Natural killer cell (primary cell): ENCODE measurements around the gene PLEKHG3. TPM values are rescaled to one million over a fixed set of nuclear protein-coding genes. Genes with fewer than 3 reads are reported as not detected.

Experiments
- ATAC-seq, 3 donors: fragments of 150-1000 bp in 2 of 3; fragments of 200-7000 bp in 1 of 3; cut with Tn5 transposase; 1 replicate in 1 of 3; 2 replicates in 2 of 3; pipeline ENCODE4 v1.10.0; 2021; ENCODE audit warnings: mild to moderate bottlenecking in 2 of 3, moderate library complexity in 2 of 3
- DNase-seq, 2 donors: peaks; one replicate each; pipeline versions ENCODE4 v3.0.0 to v3.0.0-alpha.2; 2013 to 2021; ENCODE audit warnings: mixed read lengths in 1 of 2
- H3K27ac ChIP-seq: one replicate; pipeline ENCODE4 v1.5.1; 2013; ENCODE audit warnings: mild to moderate bottlenecking, low read length
- H3K27me3 ChIP-seq: one replicate; pipeline ENCODE4 v1.6.1; 2013; ENCODE audit warnings: low read length; ENCODE audit not compliant: control insufficient read depth, insufficient read depth
- H3K36me3 ChIP-seq: one replicate; pipeline ENCODE4 v1.6.1; 2013; ENCODE audit warnings: low read length; ENCODE audit not compliant: control insufficient read depth, insufficient read depth
- H3K4me1 ChIP-seq: one replicate; pipeline ENCODE4 v1.6.1; 2013; ENCODE audit warnings: low read length; ENCODE audit not compliant: control insufficient read depth, insufficient read depth
- H3K4me3 ChIP-seq: one replicate; pipeline ENCODE4 v1.5.1; 2013; ENCODE audit warnings: low read length
- H3K9me3 ChIP-seq: one replicate; pipeline ENCODE4 v1.6.1; 2013; ENCODE audit warnings: low read length; ENCODE audit not compliant: control insufficient read depth, insufficient read depth
- H3K27ac Mint-ChIP-seq, 2 donors: one replicate each; pipeline ENCODE4 v1.8.0; 2022; ENCODE audit warnings: mild to moderate bottlenecking in 2 of 2, mixed read lengths in 2 of 2, moderate library complexity in 1 of 2
- H3K27me3 Mint-ChIP-seq, 2 donors: one replicate each; pipeline ENCODE4 v1.8.0; 2022; ENCODE audit warnings: low read depth in 2 of 2, mixed read lengths in 2 of 2
- H3K36me3 Mint-ChIP-seq: one replicate; pipeline ENCODE4 v1.8.0; 2022; ENCODE audit warnings: mixed read lengths
- H3K4me1 Mint-ChIP-seq, 2 donors: one replicate each; pipeline ENCODE4 v1.8.0; 2022; ENCODE audit warnings: mixed read lengths in 2 of 2
- H3K4me3 Mint-ChIP-seq: one replicate; pipeline ENCODE4 v1.8.0; 2022; ENCODE audit warnings: mild to moderate bottlenecking, moderate library complexity, mixed read lengths
- H3K9me3 Mint-ChIP-seq, 2 donors: one replicate each; pipeline ENCODE4 v1.8.0; 2022; ENCODE audit warnings: mixed read lengths in 2 of 2
- WGBS: methylation state at CpG from one replicate; pipeline ENCODE4 v1.1.7; 2013; ENCODE audit warnings: missing lambda C conversion rate; ENCODE audit not compliant: insufficient coverage; 5-methylcytosine and 5-hydroxymethylcytosine counted together
- intact Hi-C: fragments of 100-400 bp; cut with micrococcal nuclease; formaldehyde crosslinking; loops from one replicate; pipeline ENCODE4 v1.14.2; 2022
- total RNA-seq, 4 donors: library from RNA; stranded (reverse); fragments of 120-200 nt in 1 of 4; gene quantifications; one replicate each; pipeline versions ENCODE4 v1.2.3 to v1.2.4, GENCODE V29; 2013 to 2022
- TF ChIP-seq, protein P1 (sequence below): fragments of 200-600 bp; IDR thresholded peaks from one replicate; pipeline ENCODE4 v1.8.0; 2022; ENCODE audit warnings: antibody characterized with exemption

PLEKHG3 gene
- total RNA-seq, 3 donors from 2014 or later (not counting 1 experiment from before 2014, with no cell fraction given): 184 to 285 (median 225) TPM

DNA sequence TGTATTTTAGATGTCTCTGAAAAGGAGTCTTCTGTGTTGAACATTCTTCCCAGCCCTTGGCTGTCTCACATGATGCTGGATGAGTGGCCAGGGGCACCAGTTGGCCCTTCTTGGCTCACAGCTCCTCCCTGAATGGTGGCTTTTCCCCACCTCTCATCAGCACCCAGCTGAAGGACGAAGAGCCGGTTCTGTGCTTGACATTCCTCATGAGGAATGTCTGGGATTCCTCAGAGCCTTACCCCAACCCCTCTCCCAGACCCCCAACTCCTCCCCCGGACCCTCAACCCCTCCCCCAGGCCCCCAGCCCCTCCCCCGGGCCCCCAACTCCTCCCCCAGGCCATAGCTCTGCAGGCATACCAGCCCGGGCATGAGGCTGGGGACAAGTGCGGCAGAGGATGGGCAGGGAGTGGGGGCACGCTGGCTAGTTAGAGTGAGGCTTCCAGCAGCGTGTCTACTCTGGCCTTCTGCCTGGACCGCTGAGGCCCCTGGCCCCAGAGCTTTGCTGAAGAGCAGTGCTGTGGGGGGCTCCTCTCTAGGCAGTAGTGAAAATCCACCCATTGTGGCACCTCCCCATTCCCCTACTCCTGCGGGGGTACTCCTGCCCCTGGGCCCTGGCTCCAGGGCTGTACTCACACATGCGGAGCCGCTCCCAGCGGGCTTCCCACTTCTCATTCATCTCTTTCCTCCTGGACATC is 64.3 kb downstream of the PLEKHG3 start:
- intact Hi-C loops: no loop called here
- no peak overlapping the region for H3K27ac Mint-ChIP-seq
- no peak overlapping the region for H3K27ac ChIP-seq

DNA sequence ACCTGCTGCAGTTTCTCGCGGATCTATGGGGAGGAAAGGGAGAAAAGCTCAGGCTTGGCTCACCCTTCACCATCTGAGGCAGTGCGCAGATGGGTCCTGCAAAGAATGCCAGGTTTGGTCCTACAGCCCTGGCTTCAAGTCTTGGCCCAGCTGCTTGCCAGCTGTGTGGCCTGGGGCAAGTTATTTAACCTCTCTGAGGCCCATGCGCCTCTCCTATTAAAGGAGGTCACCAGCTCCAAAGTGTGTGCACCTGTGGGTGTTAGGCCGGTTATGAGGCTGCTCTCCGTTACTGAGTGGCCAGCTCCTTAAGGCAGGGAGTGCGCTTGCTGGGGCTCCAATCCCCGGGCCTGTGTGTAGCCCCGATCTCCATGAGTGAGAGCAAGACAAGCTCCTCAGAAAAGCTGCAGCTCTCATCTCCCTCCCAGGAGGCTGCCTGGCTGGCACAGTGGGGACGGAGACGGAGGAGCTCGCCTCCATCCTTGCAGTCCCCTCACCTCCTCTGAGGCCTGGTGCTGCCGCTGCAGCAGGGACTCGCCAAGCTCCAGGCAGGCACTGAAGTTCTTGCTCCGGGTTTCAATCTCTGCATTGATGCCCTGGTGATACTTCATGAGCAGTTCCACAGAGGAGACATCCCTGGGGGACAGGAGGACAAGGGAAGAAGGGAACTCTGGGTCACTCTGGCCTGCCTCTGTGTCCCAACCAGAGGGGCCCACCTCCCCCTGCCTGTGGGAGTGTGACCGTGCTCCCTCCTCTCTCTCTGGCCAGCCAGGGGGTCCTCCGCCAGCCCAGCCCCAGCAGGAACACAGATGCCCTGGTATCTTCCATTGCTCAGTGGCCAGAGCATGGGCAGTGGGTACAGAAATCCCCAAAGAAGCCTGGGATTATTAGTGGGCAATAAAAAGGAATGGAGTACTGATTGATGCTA is 65.1 kb downstream of the PLEKHG3 start:
- Histone ChIP-seq H3K4me3 (no peak overlapping the region), H3K27me3 (no peaks in the 10 kb centered on the region), H3K4me1 (peaks cover 10% of the 10 kb centered on the region), H3K27ac (no peak overlapping the region), H3K9me3 (no peaks in the 10 kb centered on the region), H3K36me3 (no peaks in the 10 kb centered on the region)
- Mint-ChIP-seq H3K4me3 (no peak overlapping the region), H3K27ac (no peak overlapping the region), H3K36me3 (no peaks in the 10 kb centered on the region), H3K9me3 (no peaks in the 10 kb centered on the region), H3K4me1 (peaks cover 5 to 16% of the 10 kb centered on the region in 2 donors), H3K27me3 (no peaks in the 10 kb centered on the region)
- DNase-seq (no peak), ATAC-seq (no peak)
- 92% methylated on average over 17 of the region's 17 CpGs for WGBS
- intact Hi-C loops: no loop called here
- TF ChIP-seq, protein P1, sequence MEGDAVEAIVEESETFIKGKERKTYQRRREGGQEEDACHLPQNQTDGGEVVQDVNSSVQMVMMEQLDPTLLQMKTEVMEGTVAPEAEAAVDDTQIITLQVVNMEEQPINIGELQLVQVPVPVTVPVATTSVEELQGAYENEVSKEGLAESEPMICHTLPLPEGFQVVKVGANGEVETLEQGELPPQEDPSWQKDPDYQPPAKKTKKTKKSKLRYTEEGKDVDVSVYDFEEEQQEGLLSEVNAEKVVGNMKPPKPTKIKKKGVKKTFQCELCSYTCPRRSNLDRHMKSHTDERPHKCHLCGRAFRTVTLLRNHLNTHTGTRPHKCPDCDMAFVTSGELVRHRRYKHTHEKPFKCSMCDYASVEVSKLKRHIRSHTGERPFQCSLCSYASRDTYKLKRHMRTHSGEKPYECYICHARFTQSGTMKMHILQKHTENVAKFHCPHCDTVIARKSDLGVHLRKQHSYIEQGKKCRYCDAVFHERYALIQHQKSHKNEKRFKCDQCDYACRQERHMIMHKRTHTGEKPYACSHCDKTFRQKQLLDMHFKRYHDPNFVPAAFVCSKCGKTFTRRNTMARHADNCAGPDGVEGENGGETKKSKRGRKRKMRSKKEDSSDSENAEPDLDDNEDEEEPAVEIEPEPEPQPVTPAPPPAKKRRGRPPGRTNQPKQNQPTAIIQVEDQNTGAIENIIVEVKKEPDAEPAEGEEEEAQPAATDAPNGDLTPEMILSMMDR: no peak

More for the DNA sequence above, 64.3 kb downstream of the PLEKHG3 start:
- TF ChIP-seq, protein P1: no peak
- Mint-ChIP-seq H3K4me3 (no peak overlapping the region), H3K9me3 (no peaks in the 10 kb centered on the region), H3K36me3 (no peaks in the 10 kb centered on the region), H3K27me3 (no peaks in the 10 kb centered on the region), H3K4me1 (peaks cover 8 to 24% of the 10 kb centered on the region in 2 donors)
- Histone ChIP-seq H3K36me3 (no peaks in the 10 kb centered on the region), H3K4me1 (peaks cover 18% of the 10 kb centered on the region), H3K27me3 (no peaks in the 10 kb centered on the region), H3K4me3 (no peak overlapping the region), H3K9me3 (no peaks in the 10 kb centered on the region)
- no peak for DNase-seq
- no peak for ATAC-seq
- WGBS: 92% methylated on average over 11 of the region's 13 CpGs

DNA sequence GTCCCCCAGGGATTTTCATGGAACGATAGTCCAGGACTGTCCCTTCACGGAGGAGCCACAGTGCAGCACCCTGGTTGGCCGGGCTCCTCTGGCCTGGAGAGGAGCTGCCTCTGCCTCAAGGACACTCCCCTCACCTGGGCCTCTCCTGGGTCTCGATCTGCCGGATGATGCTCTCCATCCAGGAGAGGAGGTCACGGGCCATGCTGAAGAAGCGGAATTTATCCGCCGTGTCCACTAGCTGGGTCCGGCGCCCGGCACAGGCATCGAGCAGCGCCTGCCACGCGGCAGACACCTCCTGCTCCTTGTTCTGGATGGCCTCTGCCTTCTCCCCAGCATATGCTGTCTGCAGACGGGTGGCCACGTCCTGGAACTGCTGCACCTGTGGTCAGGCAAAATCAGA is 66.5 kb downstream of the PLEKHG3 start:
- H3K27ac Mint-ChIP-seq: no peak overlapping the region
- intact Hi-C loops: no loop called here
- WGBS: 92% methylated on average over 18 of the region's 18 CpGs

More for the DNA sequence above, 66.5 kb downstream of the PLEKHG3 start:
- no peak overlapping the region for H3K4me3 Mint-ChIP-seq
- H3K27me3 Mint-ChIP-seq: no peaks in the 10 kb centered on the region
- H3K9me3 Mint-ChIP-seq: no peaks in the 10 kb centered on the region
- no peaks in the 10 kb centered on the region for H3K36me3 Mint-ChIP-seq
- H3K27ac ChIP-seq: no peak overlapping the region
- TF ChIP-seq, protein P1: no peak
- no peaks in the 10 kb centered on the region for H3K27me3 ChIP-seq
- no peaks in the 10 kb centered on the region for H3K36me3 ChIP-seq
- H3K4me1 ChIP-seq: no peaks in the 10 kb centered on the region
- ATAC-seq (no peak), DNase-seq (no peak)
- no peak overlapping the region for H3K4me3 ChIP-seq
- H3K9me3 ChIP-seq: no peaks in the 10 kb centered on the region
- peaks cover 0 to 5% of the 10 kb centered on the region in 2 donors for H3K4me1 Mint-ChIP-seq
